ENCODE results near the gene NELFA. TPM values are rescaled to one million over a fixed set of nuclear protein-coding genes. Genes with fewer than 3 reads are reported as not detected.
A peak's percentile ranks its signal among the peaks of the same experiment; 100 is the strongest.
"Not testable (repeated sequence)": the region's sequence is repeated elsewhere in the genome, so short reads cannot be mapped to it uniquely, and the experiment has no call there.

The NELFA gene
- total and polyA plus RNA-seq, 2 of the 13 experiments (the other 11 are each of a cell fraction or from before 2014, with no cell fraction given) = 13.3 to 18.5 TPM

DNA sequence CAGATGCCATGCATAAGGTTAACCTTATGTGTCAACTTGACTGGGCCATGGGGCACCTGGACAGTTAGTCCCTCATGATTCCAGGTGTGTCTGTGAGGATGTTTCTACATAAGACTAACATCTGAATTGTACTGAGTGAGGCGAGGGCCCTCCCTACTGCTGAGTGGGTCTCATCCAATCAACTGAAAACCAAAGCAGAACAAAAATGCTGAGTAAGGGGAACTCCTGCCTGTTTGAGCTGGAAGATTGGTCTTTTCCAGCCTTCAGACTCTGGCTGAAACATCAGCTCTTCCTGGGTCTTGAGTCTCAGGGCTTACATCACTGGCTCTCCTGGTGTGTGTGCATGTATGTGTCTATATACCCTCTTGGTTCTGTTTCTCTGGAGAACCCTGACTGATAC is 13.8 kb downstream of the NELFA start:
- ChIA-PET POLR2A (no interaction called here), CTCF (ENCODE audit: low intra/inter-chr PET ratio, low total read pairs) (no interaction called here)
- intact Hi-C loops (cut with micrococcal nuclease; ENCODE audit: unreplicated experiment) (no loop called here), in situ Hi-C loops (cut with HindIII; ENCODE audit: extremely low pct_ligation_motif_present, low pct_unique_long_range_greater_than_20kb) (no loop called here)
- H2AFZ ChIP-seq (ENCODE audit: low read length) = no peak overlapping the region
- FAIRE-seq = no peak
- DNase-seq (ENCODE audit: low spot score) = no peak
- H3K9me3 ChIP-seq (ENCODE audit: low read length) = no peaks in the 10 kb centered on the region; the same call in 1 of the 2 replicates
- no peak overlapping the region for H3K27ac ChIP-seq (ENCODE audit: extremely low read length, insufficient read depth, low read length)
- peaks cover 10% of the 10 kb centered on the region for H3K4me1 ChIP-seq (ENCODE audit: insufficient read depth, low read length)
- no peak overlapping the region for H3K4me3 ChIP-seq (replicated peaks in 1 of 3; ENCODE audit: insufficient read depth in 1 of 3, low read depth in 2 of 3, low read length in 3 of 3)
- H3K27me3 ChIP-seq (ENCODE audit: control insufficient read depth in 1 of 2, insufficient read depth in 2 of 2, low read length in 2 of 2) = no peaks in the 10 kb centered on the region
- H3K36me3 ChIP-seq (replicated peaks in 1 of 2; ENCODE audit: control insufficient read depth in 1 of 2, insufficient read depth in 2 of 2, low read length in 2 of 2) = peaks cover 6 to 20% of the 10 kb centered on the region in 2 experiments
- TF ChIP-seq ZNF138 (CRISPR knock-in tag; IDR thresholded peaks at IDR 0.05; ENCODE audit: low read depth) (no peak), MAFF (IDR thresholded peaks at IDR 0.05; ENCODE audit: low read depth, low read length) (peak; percentile 99), MAFK (conservative IDR thresholded peaks at IDR 0.05 in 1 of 2, IDR thresholded peaks at IDR 0.05 in 1 of 2; ENCODE audit: low read length in 2 of 2) (peak; percentile 97 to 99)
- peaks cover 62% of the 10 kb centered on the region for H3K79me2 ChIP-seq (ENCODE audit: insufficient read depth, low read length)
- no TSS peak for BruUV-seq (replicated peaks)
- no peak overlapping the region for H3K4me2 ChIP-seq (ENCODE audit: low read depth, low read length)
- peaks cover 23% of the 10 kb centered on the region for H4K20me1 ChIP-seq (ENCODE audit: insufficient read depth, low read length)
- no peak for ATAC-seq
- 100% methylated on average over 1 of the region's 1 CpG for WGBS (ENCODE audit: low lambda C conversion rate)
- H3K9ac ChIP-seq (ENCODE audit: insufficient read depth, low read depth, low read length) = no peak overlapping the region

DNA sequence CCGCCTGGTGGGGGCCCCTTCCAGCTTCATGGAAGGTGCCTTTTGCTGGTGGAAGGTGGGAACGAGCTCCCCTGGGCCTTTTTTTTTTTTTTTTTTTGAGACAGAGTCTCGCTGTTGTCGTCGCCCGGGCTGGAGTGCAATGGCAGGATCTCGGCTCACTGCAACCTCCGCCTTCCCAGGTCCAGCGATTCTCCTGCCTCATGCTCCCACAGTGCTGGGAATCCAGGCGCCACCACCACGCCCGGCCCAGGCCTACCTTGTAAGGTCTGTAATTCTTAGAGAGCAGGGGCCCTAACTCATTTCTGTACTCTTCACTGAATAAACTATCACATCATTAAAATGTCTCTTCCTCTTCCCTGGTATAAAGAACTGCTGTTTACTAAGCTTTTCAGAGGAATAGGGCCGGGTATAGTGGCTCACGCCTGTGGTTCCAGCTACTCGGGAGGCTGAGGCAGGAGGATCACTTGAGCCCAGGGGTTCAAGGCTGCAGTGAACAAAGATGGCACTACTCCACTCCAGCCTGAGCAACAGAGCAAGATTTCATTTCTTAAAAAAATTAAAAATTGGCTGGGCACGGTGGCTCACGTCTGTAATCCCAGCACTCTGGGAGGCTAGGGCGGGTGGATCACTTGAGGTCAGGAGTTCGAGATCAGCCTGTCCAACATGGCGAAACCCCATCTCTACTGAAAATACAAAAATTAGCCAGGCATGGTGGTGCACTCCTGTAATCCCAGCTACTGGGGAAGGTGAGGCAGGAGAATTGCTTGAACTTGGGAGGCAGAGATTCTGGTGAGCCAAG is 14.9 kb downstream of the NELFA start:
- FAIRE-seq; H3K27ac ChIP-seq (ENCODE audit: extremely low read length, insufficient read depth, low read length); H3K4me2 ChIP-seq (ENCODE audit: low read depth, low read length); DNase-seq (ENCODE audit: low spot score); H3K27me3 ChIP-seq (ENCODE audit: control insufficient read depth in 1 of 2, insufficient read depth in 2 of 2, low read length in 2 of 2); H3K4me3 ChIP-seq (replicated peaks in 1 of 3; ENCODE audit: insufficient read depth in 1 of 3, low read depth in 2 of 3, low read length in 3 of 3); CTCF ChIA-PET (ENCODE audit: low intra/inter-chr PET ratio, low total read pairs); H3K4me1 ChIP-seq (ENCODE audit: insufficient read depth, low read length); in situ Hi-C loops (cut with HindIII; ENCODE audit: extremely low pct_ligation_motif_present, low pct_unique_long_range_greater_than_20kb); ATAC-seq; BruUV-seq (replicated peaks); H3K9me3 ChIP-seq (ENCODE audit: low read length); intact Hi-C loops (cut with micrococcal nuclease; ENCODE audit: unreplicated experiment); H2AFZ ChIP-seq (ENCODE audit: low read length); POLR2A ChIA-PET; H3K9ac ChIP-seq (ENCODE audit: insufficient read depth, low read depth, low read length): not testable (repeated sequence)
- 94% methylated on average over 20 of the region's 20 CpGs for WGBS (ENCODE audit: low lambda C conversion rate)
- Histone ChIP-seq H3K36me3 (replicated peaks in 1 of 2; ENCODE audit: control insufficient read depth in 1 of 2, insufficient read depth in 2 of 2, low read length in 2 of 2) (peaks cover 8 to 30% of the 10 kb centered on the region in 2 experiments), H4K20me1 (ENCODE audit: insufficient read depth, low read length) (peaks cover 19% of the 10 kb centered on the region; the same call in 1 of the 2 replicates), H3K79me2 (ENCODE audit: insufficient read depth, low read length) (peaks cover 51% of the 10 kb centered on the region)
